ENCODE data around the gene OR51B6. TPM values are rescaled to one million over a fixed set of nuclear protein-coding genes. Genes with fewer than 3 reads are reported as not detected.
A peak's percentile ranks its signal among the peaks of the same experiment; 100 is the strongest.

OR51B6 gene
- total RNA-seq, 1 experiment from 2014 or later = not detected

- peaks cover 8% of the 10 kb centered on the region; the same call in 1 of the 2 replicates for H3K79me2 ChIP-seq (ENCODE audit: insufficient read depth, low read length)
- ATAC-seq (peak; percentile 63), DNase-seq (ENCODE audit: low read depth, low spot score) (no peak)
- H3K9me3 ChIP-seq (ENCODE audit: control insufficient read depth in 1 of 2, insufficient read depth in 1 of 2, low read depth in 1 of 2, low read length in 2 of 2) = no peaks in the 10 kb centered on the region
- CTCF ChIA-PET = no interaction called here
- no peak overlapping the region for H3K9ac ChIP-seq (ENCODE audit: low read length)
- no peak overlapping the region for H3K4me3 ChIP-seq (replicated peaks in 1 of 2; ENCODE audit: low read depth in 1 of 2, low read length in 2 of 2)
- TF ChIP-seq RAD21 (IDR thresholded peaks at IDR 0.05; ENCODE audit: low read depth) (peak; percentile 4; the same call in 1 of the 2 replicates), CBX3 (IDR thresholded peaks at IDR 0.05; ENCODE audit: low read depth) (no peak), POLR2AphosphoS5 (IDR thresholded peaks at IDR 0.05; ENCODE audit: low read depth, low read length) (0 out of 2 replicates have a peak, but pooled peaks have one; percentile 5)
- no TSS peak for BruUV-seq (replicated peaks)
- POLR2A ChIA-PET = no interaction called here
- RAD21 ChIA-PET (ENCODE audit: low non-redundant PET in 1 of 2, low total read pairs in 2 of 2, uncharacterized antibody in 2 of 2, unreplicated experiment in 2 of 2) = no interaction called here
- no peaks in the 10 kb centered on the region for H3K27me3 ChIP-seq (ENCODE audit: insufficient read depth, low read length)
- H3K4me1 ChIP-seq (ENCODE audit: control insufficient read depth in 1 of 2, insufficient read depth in 2 of 2, low read length in 2 of 2) = no peaks in the 10 kb centered on the region
- no peak overlapping the region for H3K4me2 ChIP-seq (ENCODE audit: low read length)
- peaks cover 0 to 15% of the 10 kb centered on the region in 2 experiments; a peak in 3 of 4 replicates for H3K36me3 ChIP-seq (ENCODE audit: control insufficient read depth in 1 of 2, insufficient read depth in 2 of 2, low read length in 2 of 2)
- no peaks in the 10 kb centered on the region for H4K20me1 ChIP-seq (ENCODE audit: insufficient read depth)
- H3K27ac ChIP-seq (ENCODE audit: low read depth, low read length) = no peak overlapping the region
- H2AFZ ChIP-seq (ENCODE audit: low read depth, low read length, poor library complexity, severe bottlenecking) = no peak overlapping the region
- H3K9me2 ChIP-seq (ENCODE audit: insufficient read depth) = no peaks in the 10 kb centered on the region
- intact Hi-C loops (cut with micrococcal nuclease) = no loop called here
Observed at GRCh38 chr11:5317292-5317691, 34.0 kb upstream of the OR51B6 start.

GRCh38 chr11:5324197-5324596, 27.1 kb upstream of the OR51B6 start, which contains the start of gene OR51B2:
TSS of gene OR51B2 (minus strand) at chr11:5324297. CDS start at chr11:5324297, 0 bp downstream.
- Histone ChIP-seq H3K4me1 (ENCODE audit: control insufficient read depth in 1 of 2, insufficient read depth in 2 of 2, low read length in 2 of 2) (no peaks in the 10 kb centered on the region), H3K79me2 (ENCODE audit: insufficient read depth, low read length) (peaks cover 22% of the 10 kb centered on the region), H3K9me2 (ENCODE audit: insufficient read depth) (no peaks in the 10 kb centered on the region), H3K9me3 (ENCODE audit: control insufficient read depth in 1 of 2, insufficient read depth in 1 of 2, low read depth in 1 of 2, low read length in 2 of 2) (no peaks in the 10 kb centered on the region), H4K20me1 (ENCODE audit: insufficient read depth) (peaks cover 6% of the 10 kb centered on the region; the same call in 1 of the 2 replicates), H3K9ac (ENCODE audit: low read length) (no peak within 1 kb of the TSS), H3K4me2 (ENCODE audit: low read length) (no peak within 1 kb of the TSS), H3K27me3 (ENCODE audit: insufficient read depth, low read length) (no peaks in the 10 kb centered on the region), H3K4me3 (replicated peaks in 1 of 2; ENCODE audit: low read depth in 1 of 2, low read length in 2 of 2) (no peak within 1 kb of the TSS), H2AFZ (ENCODE audit: low read depth, low read length, poor library complexity, severe bottlenecking) (no peak within 1 kb of the TSS), H3K36me3 (ENCODE audit: control insufficient read depth in 1 of 2, insufficient read depth in 2 of 2, low read length in 2 of 2) (peaks cover 6 to 40% of the 10 kb centered on the region in 2 experiments; a peak in 3 of 4 replicates), H3K27ac (ENCODE audit: low read depth, low read length) (no peak within 1 kb of the TSS)
- DNase-seq (ENCODE audit: low read depth, low spot score) = no peak
- ChIA-PET POLR2A (no interaction called here), RAD21 (ENCODE audit: low non-redundant PET in 1 of 2, low total read pairs in 2 of 2, uncharacterized antibody in 2 of 2, unreplicated experiment in 2 of 2) (no interaction called here), CTCF (no interaction called here)
- intact Hi-C loops (cut with micrococcal nuclease) = no loop called here
- ATAC-seq = no peak
- no TSS peak for BruUV-seq (replicated peaks)
- no peak for TF ChIP-seq YY1 (IDR thresholded peaks at IDR 0.05; ENCODE audit: extremely low read depth, insufficient replicate concordance, low read depth, low read length)
- no peak for TF ChIP-seq EZH2phosphoT487 (IDR thresholded peaks at IDR 0.05; ENCODE audit: borderline replicate concordance)
- no peak for TF ChIP-seq EZH2 (IDR thresholded peaks at IDR 0.05)
- no peak for TF ChIP-seq CTCF (IDR thresholded peaks at IDR 0.05 in 2 of 3, conservative IDR thresholded peaks at IDR 0.05 in 1 of 3; ENCODE audit: borderline replicate concordance in 1 of 3, insufficient read depth in 1 of 3, low read depth in 2 of 3, low read length in 2 of 3)
- no peak for TF ChIP-seq POLR2A (IDR thresholded peaks at IDR 0.05; ENCODE audit: borderline replicate concordance, extremely low read depth, insufficient read depth, insufficient read length)
- no peak for TF ChIP-seq CEBPB (IDR thresholded peaks at IDR 0.05; ENCODE audit: low read depth)
- no peak for TF ChIP-seq CBX3 (IDR thresholded peaks at IDR 0.05; ENCODE audit: low read depth)
- no peak for TF ChIP-seq JUND (IDR thresholded peaks at IDR 0.05)
- TF ChIP-seq ZBTB33 (IDR thresholded peaks at IDR 0.05; ENCODE audit: extremely low read depth, insufficient replicate concordance, low read length) = no peak
- no peak for TF ChIP-seq ZNF274 (IDR thresholded peaks at IDR 0.05; ENCODE audit: low read depth, low read length)
- TF ChIP-seq REST (IDR thresholded peaks at IDR 0.05; ENCODE audit: low read depth) = no peak
